WI38 (cell line): ENCODE measurements around the gene ANKRD2.
"Not testable (repeated sequence)": the region's sequence is repeated elsewhere in the genome, so short reads cannot be mapped to it uniquely, and the experiment has no call there.

Experiments used
- H3K4me3 ChIP-seq: 2 replicates; pipeline ENCODE4 v1.5.1; 2011; ENCODE audit warnings: low read depth, mild to moderate bottlenecking, control low read depth, low read length
- CTCF ChIP-seq: IDR thresholded peaks from 2 replicates; pipeline ENCODE4 v1.5.1; 2012; ENCODE audit warnings: low read depth, mild to moderate bottlenecking, control low read depth, low read length

Gene ANKRD2

GRCh38 chr10:97573021-97573420 is 442 bp downstream of the ANKRD2 start:
- H3K4me3 ChIP-seq: no peak overlapping the region
- TF ChIP-seq CTCF: no peak

GRCh38 chr10:97573672-97574071 is 1.1 kb downstream of the ANKRD2 start:
- no peak for TF ChIP-seq CTCF
- no peak overlapping the region for H3K4me3 ChIP-seq

GRCh38 chr10:97574374-97575126 is 2.0 kb downstream of the ANKRD2 start:
- TF ChIP-seq CTCF: no peak

GRCh38 chr10:97575127-97575668 is 2.6 kb downstream of the ANKRD2 start:
- H3K4me3 ChIP-seq: no peak overlapping the region
- no peak for TF ChIP-seq CTCF

More at GRCh38 chr10:97574374-97575126, 2.0 kb downstream of the ANKRD2 start:
- no peak overlapping the region for H3K4me3 ChIP-seq

GRCh38 chr10:97576487-97576886 is 3.9 kb downstream of the ANKRD2 start:
- H3K4me3 ChIP-seq: not testable (repeated sequence)

- no peak for TF ChIP-seq CTCF
- H3K4me3 ChIP-seq: no peak overlapping the region
These were observed 5.1 kb downstream of the ANKRD2 start for GRCh38 chr10:97577701-97578100.

- TF ChIP-seq CTCF: no peak
These were observed 5.7 kb downstream of the ANKRD2 start for GRCh38 chr10:97578171-97578844.

More at GRCh38 chr10:97578171-97578844, 5.7 kb downstream of the ANKRD2 start:
- no peak overlapping the region for H3K4me3 ChIP-seq
